HAP-1 (cell line): ENCODE results near the gene RASEF.

Experiments
- DNase-seq, 2 experiments: peaks; one replicate each; pipeline ENCODE4 v3.0.0-alpha.2; 2016 to 2020; ENCODE audit warnings: low spot score in 2 of 2
- H3K27me3 ChIP-seq: fragments of 250-450 bp; sonication (Bioruptor Pico); 2 replicates; pipeline ENCODE4 v1.5.1; 2020; ENCODE audit warnings: low read depth, mild to moderate bottlenecking, moderate library complexity
- H3K36me3 ChIP-seq: fragments of 250-450 bp; sonication (Bioruptor Pico); replicated peaks from 2 replicates; pipeline ENCODE4 v1.5.1; 2020; ENCODE audit warnings: mild to moderate bottlenecking
- H3K4me1 ChIP-seq: fragments of 250-450 bp; sonication (Bioruptor Pico); 2 replicates; pipeline ENCODE4 v1.5.1; 2020; ENCODE audit warnings: mild to moderate bottlenecking
- H3K4me3 ChIP-seq: fragments of 250-450 bp; sonication (Bioruptor Pico); 2 replicates; pipeline ENCODE4 v1.5.1; 2020; ENCODE audit warnings: mild to moderate bottlenecking, moderate library complexity
- H3K9me3 ChIP-seq: fragments of 250-450 bp; sonication (Bioruptor Pico); 2 replicates; pipeline ENCODE4 v1.5.1; 2020; ENCODE audit warnings: mild to moderate bottlenecking, moderate library complexity
- in situ Hi-C: fragments of 300-500 bp; cut with MboI; formaldehyde crosslinking; loops from 3 replicates; pipeline ENCODE4 v1.14.3; 2020; ENCODE audit warnings: low sequenced_read_pairs, inconsistent platforms, mixed read lengths

RASEF gene

GRCh38 chr9:83013867-83014605 is 48.9 kb downstream of the RASEF start:
- H3K36me3 ChIP-seq, result no peaks in the 10 kb centered on the region
- no peaks in the 10 kb centered on the region for H3K9me3 ChIP-seq
- H3K4me3 ChIP-seq, result no peak overlapping the region
- H3K4me1 ChIP-seq, result no peaks in the 10 kb centered on the region
- in situ Hi-C loops, result no loop called here
- no peaks in the 10 kb centered on the region for H3K27me3 ChIP-seq
- DNase-seq, result no peak

GRCh38 chr9:83012922-83013838 is 49.8 kb downstream of the RASEF start:
- no peak overlapping the region for H3K4me3 ChIP-seq
- DNase-seq, result no peak
- H3K9me3 ChIP-seq, result no peaks in the 10 kb centered on the region
- H3K27me3 ChIP-seq, result no peaks in the 10 kb centered on the region
- no peaks in the 10 kb centered on the region for H3K36me3 ChIP-seq
- H3K4me1 ChIP-seq, result no peaks in the 10 kb centered on the region
- in situ Hi-C loops, result no loop called here

DNA sequence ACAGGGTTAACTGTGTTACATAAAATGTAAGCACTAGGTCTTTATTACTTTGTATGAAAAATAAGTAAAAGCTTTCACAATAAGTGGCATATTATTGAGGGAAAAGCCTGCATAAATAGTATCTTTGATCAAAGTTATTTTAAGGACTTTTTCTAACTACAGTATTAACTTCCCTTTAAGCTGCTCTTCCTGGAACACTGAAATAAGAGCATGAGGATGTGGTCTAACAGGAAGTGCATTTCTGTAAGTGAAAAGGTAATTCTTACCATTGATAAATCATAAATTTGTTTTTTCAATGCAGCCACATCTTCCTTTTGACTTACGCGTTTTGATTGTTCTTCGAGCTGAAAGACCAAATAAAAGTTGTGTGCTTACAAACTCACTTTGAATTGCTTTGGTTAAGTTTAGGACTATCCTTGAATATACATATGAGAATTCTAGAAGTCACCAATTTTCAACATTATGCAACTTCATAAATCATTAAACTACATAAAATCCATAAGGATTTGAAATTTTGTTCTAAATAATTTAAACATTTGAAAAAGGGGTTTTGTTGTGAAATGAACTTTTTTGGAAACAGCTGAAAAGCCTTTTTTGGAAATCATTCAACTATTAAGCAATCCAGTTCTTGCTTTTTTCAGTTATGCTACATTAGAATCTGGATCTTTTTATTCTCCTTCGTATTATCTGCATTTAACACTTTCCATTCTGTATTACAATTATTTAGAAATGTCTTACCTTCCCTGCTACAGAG is 50.6 kb downstream of the RASEF start:
- Histone ChIP-seq H3K4me1 (no peaks in the 10 kb centered on the region), H3K27me3 (no peaks in the 10 kb centered on the region), H3K36me3 (no peaks in the 10 kb centered on the region), H3K4me3 (no peak overlapping the region), H3K9me3 (no peaks in the 10 kb centered on the region)
- DNase-seq, result no peak
- in situ Hi-C loops, result no loop called here

- in situ Hi-C loops, result no loop called here
- H3K9me3 ChIP-seq, result no peaks in the 10 kb centered on the region
- no peak for DNase-seq
- H3K36me3 ChIP-seq, result no peaks in the 10 kb centered on the region
- no peaks in the 10 kb centered on the region for H3K4me1 ChIP-seq
- H3K27me3 ChIP-seq, result no peaks in the 10 kb centered on the region
- H3K4me3 ChIP-seq, result no peak overlapping the region
These were observed 51.3 kb downstream of the RASEF start for GRCh38 chr9:83011611-83012010.

GRCh38 chr9:83007521-83008300 is 55.2 kb downstream of the RASEF start:
- Histone ChIP-seq H3K36me3 (no peaks in the 10 kb centered on the region), H3K4me3 (no peak overlapping the region), H3K9me3 (no peaks in the 10 kb centered on the region), H3K27me3 (no peaks in the 10 kb centered on the region), H3K4me1 (no peaks in the 10 kb centered on the region)
- DNase-seq, result no peak
- in situ Hi-C loops, result no loop called here

DNA sequence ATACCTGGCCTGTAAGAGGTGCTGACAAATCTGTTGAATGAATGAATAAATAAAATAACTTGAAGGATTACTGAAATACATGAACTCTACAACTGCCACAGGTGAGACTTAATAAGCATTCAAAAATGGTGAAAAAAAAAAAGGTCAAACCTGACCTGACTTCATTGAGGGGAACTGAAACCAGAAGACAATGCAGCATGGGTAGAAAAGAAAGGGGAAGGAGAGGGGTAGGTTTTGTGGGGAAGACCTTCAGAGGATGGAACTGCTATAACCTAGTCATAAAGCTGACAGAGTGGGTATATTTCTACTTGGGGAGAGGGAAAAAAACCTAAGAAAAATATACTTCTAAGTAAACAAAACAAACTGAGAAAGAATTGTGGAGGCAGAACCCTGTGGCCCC is 56.6 kb downstream of the RASEF start:
- Histone ChIP-seq H3K36me3 (no peaks in the 10 kb centered on the region), H3K9me3 (no peaks in the 10 kb centered on the region), H3K4me1 (no peaks in the 10 kb centered on the region), H3K27me3 (no peaks in the 10 kb centered on the region), H3K4me3 (no peak overlapping the region)
- no peak for DNase-seq
- in situ Hi-C loops, result no loop called here

- Histone ChIP-seq H3K27me3 (no peaks in the 10 kb centered on the region), H3K9me3 (no peaks in the 10 kb centered on the region), H3K4me3 (no peak overlapping the region), H3K36me3 (no peaks in the 10 kb centered on the region), H3K4me1 (no peaks in the 10 kb centered on the region)
- DNase-seq, result no peak
- in situ Hi-C loops, result no loop called here
These were observed 57.0 kb downstream of the RASEF start for GRCh38 chr9:83005963-83006362.

DNA sequence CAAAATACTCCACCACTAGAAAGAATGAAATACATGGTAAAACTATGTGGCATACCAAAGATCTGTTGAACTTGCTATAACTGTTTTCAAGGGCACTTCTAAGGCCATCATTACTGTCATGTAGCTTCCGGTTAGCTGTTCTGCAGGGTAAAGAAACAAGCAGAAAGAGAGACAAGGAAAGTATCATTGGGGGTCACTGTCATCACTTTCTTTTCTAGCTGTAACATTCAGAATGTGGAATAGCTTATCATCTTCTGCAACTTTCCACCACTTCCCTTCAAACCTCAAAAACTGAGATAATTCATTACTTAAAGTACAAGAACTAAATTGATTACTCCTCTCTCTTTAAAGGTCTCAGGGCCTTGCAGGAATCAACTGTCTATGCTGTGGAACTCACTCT is 57.6 kb downstream of the RASEF start:
- H3K36me3 ChIP-seq, result no peaks in the 10 kb centered on the region
- no peak for DNase-seq
- no peaks in the 10 kb centered on the region for H3K27me3 ChIP-seq
- H3K9me3 ChIP-seq, result no peaks in the 10 kb centered on the region
- no peaks in the 10 kb centered on the region for H3K4me1 ChIP-seq
- H3K4me3 ChIP-seq, result no peak overlapping the region
- in situ Hi-C loops, result no loop called here

DNA sequence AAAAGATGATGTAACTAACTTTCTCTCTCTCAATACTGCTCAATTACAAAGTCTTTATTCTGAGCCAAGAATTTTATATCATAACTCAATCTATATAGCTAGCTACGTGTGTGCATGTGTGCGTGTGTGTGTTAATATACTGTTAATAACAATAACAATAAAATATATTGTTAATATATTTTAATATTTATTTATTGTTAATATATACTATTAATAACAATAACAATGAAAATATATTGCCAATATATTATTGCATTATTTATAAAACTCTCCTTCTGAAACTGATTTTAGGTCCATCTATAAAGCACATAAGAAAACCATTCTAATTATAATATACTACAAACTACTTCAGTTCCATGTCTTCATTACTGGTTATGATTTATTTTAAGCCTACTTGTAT is 60.6 kb downstream of the RASEF start:
- Histone ChIP-seq H3K9me3 (no peaks in the 10 kb centered on the region), H3K4me3 (no peak overlapping the region), H3K4me1 (no peaks in the 10 kb centered on the region), H3K36me3 (no peaks in the 10 kb centered on the region), H3K27me3 (no peaks in the 10 kb centered on the region)
- no peak for DNase-seq
- in situ Hi-C loops, result no loop called here

GRCh38 chr9:83000765-83001164 is 62.2 kb downstream of the RASEF start:
- in situ Hi-C loops, result no loop called here
- DNase-seq, result no peak

GRCh38 chr9:82998409-82998808 is 64.5 kb downstream of the RASEF start:
- Histone ChIP-seq H3K36me3 (no peaks in the 10 kb centered on the region), H3K27me3 (no peaks in the 10 kb centered on the region), H3K4me1 (no peaks in the 10 kb centered on the region), H3K9me3 (no peaks in the 10 kb centered on the region), H3K4me3 (no peak overlapping the region)
- in situ Hi-C loops, result no loop called here
- no peak for DNase-seq

More at GRCh38 chr9:83000765-83001164, 62.2 kb downstream of the RASEF start:
- H3K4me1 ChIP-seq, result no peaks in the 10 kb centered on the region
- H3K36me3 ChIP-seq, result no peaks in the 10 kb centered on the region
- no peak overlapping the region for H3K4me3 ChIP-seq
- no peaks in the 10 kb centered on the region for H3K9me3 ChIP-seq
- H3K27me3 ChIP-seq, result no peaks in the 10 kb centered on the region

GRCh38 chr9:82997476-82998140 is 65.3 kb downstream of the RASEF start:
- no peaks in the 10 kb centered on the region for H3K4me1 ChIP-seq
- H3K36me3 ChIP-seq, result no peaks in the 10 kb centered on the region
- in situ Hi-C loops, result no loop called here
- no peaks in the 10 kb centered on the region for H3K9me3 ChIP-seq
- no peaks in the 10 kb centered on the region for H3K27me3 ChIP-seq
- no peak overlapping the region for H3K4me3 ChIP-seq
- no peak for DNase-seq

- Histone ChIP-seq H3K4me1 (no peaks in the 10 kb centered on the region), H3K9me3 (no peaks in the 10 kb centered on the region), H3K36me3 (no peaks in the 10 kb centered on the region), H3K27me3 (no peaks in the 10 kb centered on the region), H3K4me3 (no peak overlapping the region)
- no peak for DNase-seq
- in situ Hi-C loops, result no loop called here
These were observed 66.0 kb downstream of the RASEF start for GRCh38 chr9:82996941-82997340.
